Stomach smooth muscle (tissue), 2 donors: ENCODE measurements around the gene PHB1.

ENCODE experiments used
- H3K27ac ChIP-seq: one replicate; pipeline ENCODE4 v1.7.0; 2013; ENCODE audit warnings: mild to moderate bottlenecking, low read length, inconsistent platforms
- H3K27me3 ChIP-seq, 2 donors: one replicate each; pipeline ENCODE4 v1.7.0; 2013; ENCODE audit warnings: low read length in 2 of 2; ENCODE audit not compliant: insufficient read depth in 2 of 2, control insufficient read depth in 1 of 2
- H3K36me3 ChIP-seq, 2 donors: one replicate each; pipeline ENCODE4 v1.7.0; 2013; ENCODE audit warnings: low read length in 2 of 2; ENCODE audit not compliant: control insufficient read depth in 2 of 2, insufficient read depth in 2 of 2
- H3K4me1 ChIP-seq: one replicate; pipeline ENCODE4 v1.7.0; 2013; ENCODE audit warnings: low read length; ENCODE audit not compliant: control insufficient read depth, insufficient read depth
- H3K4me3 ChIP-seq, 2 donors: one replicate each; pipeline ENCODE4 v1.7.0; 2013; ENCODE audit warnings: low read length in 2 of 2
- H3K9ac ChIP-seq, 2 donors: one replicate each; pipeline ENCODE4 v1.7.0; 2013; ENCODE audit warnings: low read length in 2 of 2, mild to moderate bottlenecking in 1 of 2
- H3K9me3 ChIP-seq, 2 donors: one replicate each; pipeline ENCODE4 v1.7.0; 2013; ENCODE audit warnings: low read length in 2 of 2; ENCODE audit not compliant: control insufficient read depth in 2 of 2
- donor health status: healthy.
- donor health status: Pancreatic carcinoma.

PHB1 gene

GRCh38 chr17:49361129-49361901, 53.4 kb downstream of the PHB1 start:
- H3K27me3 ChIP-seq = no peaks in the 10 kb centered on the region
- peak overlapping the region; percentile 83 to 90 for H3K4me3 ChIP-seq
- H3K36me3 ChIP-seq = no peaks in the 10 kb centered on the region
- peak overlapping the region; percentile 67 for H3K27ac ChIP-seq
- no peaks in the 10 kb centered on the region for H3K9me3 ChIP-seq
- H3K9ac ChIP-seq = peak overlapping the region; percentile 76 to 82
- peaks cover 23% of the 10 kb centered on the region for H3K4me1 ChIP-seq

GRCh38 chr17:49360796-49361128, 53.9 kb downstream of the PHB1 start:
- Histone ChIP-seq H3K4me1 (peaks cover 23% of the 10 kb centered on the region), H3K4me3 (peak overlapping the region; percentile 83 to 90), H3K27ac (peak overlapping the region; percentile 67)

GRCh38 chr17:49359990-49360795, 54.5 kb downstream of the PHB1 start:
- Histone ChIP-seq H3K27ac (no peak overlapping the region), H3K27me3 (no peaks in the 10 kb centered on the region), H3K9ac (peak overlapping the region; percentile 76 to 82), H3K9me3 (no peaks in the 10 kb centered on the region), H3K4me1 (peaks cover 23% of the 10 kb centered on the region), H3K36me3 (no peaks in the 10 kb centered on the region), H3K4me3 (peak overlapping the region; percentile 83 to 90)

More at GRCh38 chr17:49360796-49361128, 53.9 kb downstream of the PHB1 start:
- Histone ChIP-seq H3K9ac (peak overlapping the region; percentile 76 to 82), H3K9me3 (no peaks in the 10 kb centered on the region), H3K36me3 (no peaks in the 10 kb centered on the region), H3K27me3 (no peaks in the 10 kb centered on the region)

GRCh38 chr17:49358641-49359247, 55.9 kb downstream of the PHB1 start:
- Histone ChIP-seq H3K27ac (no peak overlapping the region), H3K36me3 (no peaks in the 10 kb centered on the region), H3K9me3 (no peaks in the 10 kb centered on the region), H3K9ac (peak overlapping the region in 1 of 2 donors; percentile 7), H3K27me3 (no peaks in the 10 kb centered on the region), H3K4me3 (no peak overlapping the region), H3K4me1 (peaks cover 23% of the 10 kb centered on the region)

- no peaks in the 10 kb centered on the region for H3K27me3 ChIP-seq
- H3K36me3 ChIP-seq = no peaks in the 10 kb centered on the region
- H3K4me3 ChIP-seq = no peak overlapping the region
- no peak overlapping the region for H3K27ac ChIP-seq
- H3K9me3 ChIP-seq = no peaks in the 10 kb centered on the region
- H3K4me1 ChIP-seq = peaks cover 22% of the 10 kb centered on the region
- H3K9ac ChIP-seq = no peak overlapping the region
Observed at GRCh38 chr17:49357516-49357915, 57.2 kb downstream of the PHB1 start.

DNA sequence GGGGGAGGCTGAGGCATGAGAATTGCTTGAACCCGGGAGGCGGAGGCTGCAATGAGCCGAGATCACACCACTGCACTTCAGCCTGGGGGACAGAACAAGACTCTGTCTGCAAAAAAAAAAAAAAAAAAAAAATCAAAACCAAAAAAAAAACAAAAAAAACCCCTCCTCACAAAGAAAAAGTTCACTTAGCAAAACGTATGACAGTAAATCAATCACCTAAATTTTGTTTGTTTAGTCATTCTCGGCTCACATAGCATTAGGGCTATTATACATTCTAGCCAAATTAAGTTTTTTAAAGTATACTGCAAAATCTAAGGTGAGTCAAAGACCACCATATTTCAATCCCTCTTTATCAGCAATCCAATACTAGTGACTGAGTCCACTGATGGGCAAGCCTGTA, 58.4 kb downstream of the PHB1 start:
- Histone ChIP-seq H3K27me3 (no peaks in the 10 kb centered on the region), H3K4me1 (peaks cover 20% of the 10 kb centered on the region), H3K9ac (no peak overlapping the region)

More for the DNA sequence above, 58.4 kb downstream of the PHB1 start:
- no peak overlapping the region for H3K4me3 ChIP-seq
- H3K36me3 ChIP-seq = no peaks in the 10 kb centered on the region
- no peaks in the 10 kb centered on the region for H3K9me3 ChIP-seq
- H3K27ac ChIP-seq = no peak overlapping the region
